Measurements from ENCODE around the gene RELCH.

Gene RELCH

DNA sequence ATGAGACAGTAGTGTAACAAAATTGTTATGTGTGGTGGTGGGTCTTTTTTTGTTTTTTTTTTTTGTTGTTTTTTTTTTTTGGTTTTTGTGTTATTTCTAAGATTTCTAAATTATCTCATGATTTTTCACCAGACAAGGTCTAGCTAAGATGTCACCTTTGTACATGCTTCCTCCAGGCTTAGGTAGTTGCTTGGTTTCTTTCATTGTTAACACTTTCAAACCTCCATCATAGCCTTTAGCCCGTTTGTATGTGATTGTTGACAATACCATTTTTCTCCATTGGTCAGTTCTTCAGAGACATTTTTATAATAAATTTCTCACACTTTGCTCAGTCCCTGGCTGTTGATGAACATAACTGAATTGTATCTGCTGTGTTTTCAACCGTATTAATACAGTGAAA lies 2.2 kb downstream of the RELCH start:
- peak overlapping the region; percentile 96 for H3K4me3 ChIP-seq (ENCODE audit: low read depth, low read length)

DNA sequence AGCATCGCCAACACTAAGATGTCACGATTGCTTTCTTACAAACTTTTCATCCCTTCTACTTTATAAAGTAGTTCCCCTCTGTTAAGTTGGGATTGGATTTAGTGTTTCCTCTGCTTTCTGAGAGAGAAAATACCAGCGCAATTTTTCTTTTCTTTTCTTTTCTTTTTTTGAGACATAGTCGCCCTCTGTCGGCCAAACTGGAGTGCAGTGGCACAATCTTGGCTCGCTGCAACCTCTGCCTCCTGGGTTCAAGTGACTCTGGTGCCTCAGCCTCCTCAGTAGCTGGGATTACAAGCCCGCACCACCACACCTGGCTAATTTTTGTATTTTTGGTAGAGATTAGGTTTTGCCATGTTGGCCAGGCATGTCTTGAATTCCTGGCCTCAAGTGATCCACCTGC lies 9.0 kb downstream of the RELCH start:
- no peak overlapping the region for H3K4me3 ChIP-seq (ENCODE audit: low read depth, low read length)

DNA sequence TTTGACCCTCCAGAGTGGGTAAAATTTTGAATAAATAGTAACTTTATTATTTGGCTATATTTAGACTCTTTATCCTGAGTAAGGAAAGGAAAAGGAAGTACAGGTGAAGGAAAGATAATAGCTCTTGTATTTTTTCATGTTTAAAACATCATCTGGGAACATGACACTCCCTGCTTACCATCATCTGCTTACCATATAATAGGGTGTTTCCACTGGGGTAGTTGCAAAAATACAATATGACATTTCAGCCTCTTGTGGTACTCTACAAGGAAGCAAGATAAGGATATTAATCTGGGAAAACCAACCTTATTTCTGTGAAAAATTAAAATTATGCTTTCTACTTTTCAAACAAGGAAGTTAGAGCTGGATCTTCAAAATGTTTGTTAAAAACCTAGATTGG lies 9.9 kb downstream of the RELCH start:
- H3K4me3 ChIP-seq (ENCODE audit: low read depth, low read length): no peak overlapping the region

DNA sequence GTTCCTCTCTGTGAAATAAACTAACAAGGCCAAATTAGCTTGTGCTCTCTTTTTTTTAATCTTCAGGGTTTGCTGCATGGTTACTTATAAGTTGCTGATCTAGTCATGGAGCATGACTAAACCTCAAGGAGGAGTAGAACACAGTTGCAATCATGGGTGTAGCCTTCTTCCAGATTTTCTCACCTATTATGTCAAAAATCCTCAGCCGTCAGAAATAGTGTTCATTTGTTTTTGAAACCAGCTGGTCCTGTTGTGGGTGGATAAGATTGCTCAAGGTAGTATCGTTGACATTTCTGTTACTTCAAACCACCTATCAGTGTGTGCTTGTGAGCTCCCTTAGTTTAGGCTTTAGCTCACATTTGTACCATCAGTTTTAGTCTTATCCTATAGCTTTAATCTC lies 11.2 kb downstream of the RELCH start:
- no peak overlapping the region for H3K4me3 ChIP-seq (ENCODE audit: low read depth, low read length)

DNA sequence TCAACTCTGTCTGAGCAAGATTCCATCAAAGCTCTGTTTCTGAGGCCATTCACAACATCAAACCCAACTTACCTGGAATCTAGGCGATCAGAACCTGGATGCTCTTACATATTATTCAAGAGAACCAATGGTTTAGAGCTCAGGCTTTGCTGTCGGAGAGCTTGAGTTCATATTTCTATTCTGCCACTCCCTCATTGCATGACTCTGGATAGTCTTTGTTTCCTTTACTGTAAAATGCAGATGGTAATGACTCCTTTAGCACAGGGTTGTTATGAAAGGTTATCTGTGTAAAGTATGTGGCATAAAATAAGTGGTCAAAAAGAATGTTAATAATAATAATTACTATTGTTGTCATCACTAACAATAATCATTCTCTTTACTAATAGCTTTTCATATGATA lies 12.6 kb downstream of the RELCH start:
- no peak overlapping the region for H3K4me3 ChIP-seq (ENCODE audit: low read depth, low read length)

DNA sequence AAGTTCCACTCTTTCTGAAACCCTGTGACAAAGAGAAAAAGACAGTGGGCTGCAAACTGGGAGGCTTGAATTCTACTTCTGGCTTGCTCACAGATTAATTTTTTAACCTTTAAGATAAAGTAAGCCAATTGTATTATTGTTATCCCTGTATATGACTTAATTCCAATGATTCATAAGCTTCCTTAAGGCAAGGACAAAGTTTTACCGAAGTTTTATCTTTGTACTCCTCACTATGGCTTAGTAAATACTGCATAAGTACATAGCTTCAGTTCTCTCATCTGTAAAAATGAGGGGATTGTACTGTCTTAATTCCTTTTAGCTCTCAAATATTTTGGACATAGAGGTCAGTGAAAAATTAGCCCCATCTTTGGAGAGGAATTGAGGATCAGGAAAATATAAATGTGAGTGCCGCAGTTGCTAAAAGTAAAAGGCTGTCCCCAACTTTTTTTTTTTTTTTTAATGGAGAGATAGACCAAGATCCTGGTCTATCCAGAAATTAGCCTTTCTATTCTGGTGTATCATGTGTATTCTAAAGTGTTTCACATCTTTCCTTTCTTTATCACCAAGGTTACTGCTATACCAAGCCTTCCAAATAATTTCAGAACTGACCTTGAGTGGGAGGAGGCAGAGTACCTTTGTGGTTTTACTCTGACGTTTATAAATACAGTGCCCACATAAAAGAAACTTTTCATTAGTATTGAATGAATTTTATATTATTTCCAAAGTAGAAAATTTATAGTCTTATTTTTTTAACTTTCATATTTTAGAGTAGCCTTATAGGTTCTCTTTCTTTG lies 13.3 kb downstream of the RELCH start:
- no peak overlapping the region for H3K4me3 ChIP-seq (ENCODE audit: low read depth, low read length)

DNA sequence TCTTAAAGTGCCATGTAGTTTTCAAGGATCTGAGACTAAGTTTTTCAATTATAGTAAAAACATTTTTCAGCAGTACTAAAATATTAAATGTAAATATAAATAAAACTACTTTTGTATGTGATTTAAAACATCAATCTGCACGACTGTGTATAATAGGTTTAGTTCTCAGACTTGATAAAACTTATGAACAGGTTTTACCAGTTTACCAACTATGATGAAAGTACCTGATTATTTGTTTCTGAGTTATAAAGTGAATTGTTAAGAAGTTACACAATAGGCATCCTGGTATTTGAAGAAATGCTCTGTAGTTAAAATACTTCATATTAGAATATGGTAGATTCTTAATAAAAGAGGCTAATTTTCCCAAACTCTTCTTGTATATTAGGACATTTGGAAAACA lies 14.8 kb downstream of the RELCH start:
- H3K4me3 ChIP-seq (ENCODE audit: low read depth, low read length): no peak overlapping the region

DNA sequence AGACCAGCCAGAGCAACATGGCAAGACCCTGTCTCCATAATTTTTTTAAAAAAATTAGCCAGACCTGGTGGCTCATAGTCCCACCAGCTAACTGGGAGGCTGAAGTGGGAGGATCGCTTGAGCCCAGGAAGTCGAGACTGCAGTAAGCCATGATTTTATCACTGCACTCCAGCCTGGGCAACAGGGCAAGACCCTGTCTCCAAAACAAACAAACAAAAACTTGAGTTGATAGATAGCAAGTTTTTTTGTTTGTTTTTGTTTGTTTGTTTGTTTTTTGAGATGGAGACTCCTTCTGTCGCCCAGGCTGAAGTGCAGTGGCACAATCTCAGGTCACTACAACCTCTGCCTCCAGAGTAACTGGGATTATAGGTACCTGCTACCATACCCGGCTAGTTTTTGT lies 18.8 kb downstream of the RELCH start:
- no peak overlapping the region for H3K4me3 ChIP-seq (ENCODE audit: low read depth, low read length)

DNA sequence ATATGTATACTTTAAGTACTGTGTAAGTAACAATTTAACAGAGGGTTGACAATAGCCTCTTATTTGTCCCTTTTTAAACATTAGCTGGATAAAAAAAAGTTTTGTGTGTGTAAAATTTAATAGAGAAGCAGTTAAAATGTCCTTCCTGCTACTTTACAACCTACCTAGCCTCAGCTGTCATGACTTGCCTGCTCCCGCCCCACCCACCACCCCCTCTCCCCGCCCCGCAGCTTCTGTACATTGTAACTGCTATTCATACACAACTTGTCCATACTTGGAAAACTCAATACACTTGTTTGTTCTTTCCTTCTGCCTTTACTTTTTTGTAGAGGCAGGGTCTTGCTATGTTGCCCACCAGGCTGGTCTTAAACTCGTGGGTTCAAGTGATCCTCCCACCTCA lies 19.5 kb downstream of the RELCH start:
- no peak overlapping the region for H3K4me3 ChIP-seq (ENCODE audit: low read depth, low read length)

DNA sequence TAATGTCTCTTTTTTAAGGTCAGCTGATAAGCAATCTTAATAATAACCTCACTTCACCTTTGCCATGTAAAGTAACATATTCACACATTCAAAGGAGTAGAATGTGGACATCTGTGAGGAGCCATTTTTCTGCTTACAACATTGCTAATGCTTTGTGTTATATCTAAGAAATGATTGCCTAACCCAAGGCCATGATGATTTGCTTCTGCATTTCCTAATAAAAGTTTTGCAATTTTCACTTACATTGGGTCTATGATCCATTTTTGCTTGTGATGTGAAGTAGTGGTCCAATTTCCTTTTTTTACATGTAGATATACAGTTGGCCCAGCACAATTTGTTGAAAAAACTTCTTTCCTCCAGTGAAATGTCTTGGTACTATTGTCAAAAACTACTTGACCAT lies 22.0 kb downstream of the RELCH start:
- no peak overlapping the region for H3K4me3 ChIP-seq (ENCODE audit: low read depth, low read length)

DNA sequence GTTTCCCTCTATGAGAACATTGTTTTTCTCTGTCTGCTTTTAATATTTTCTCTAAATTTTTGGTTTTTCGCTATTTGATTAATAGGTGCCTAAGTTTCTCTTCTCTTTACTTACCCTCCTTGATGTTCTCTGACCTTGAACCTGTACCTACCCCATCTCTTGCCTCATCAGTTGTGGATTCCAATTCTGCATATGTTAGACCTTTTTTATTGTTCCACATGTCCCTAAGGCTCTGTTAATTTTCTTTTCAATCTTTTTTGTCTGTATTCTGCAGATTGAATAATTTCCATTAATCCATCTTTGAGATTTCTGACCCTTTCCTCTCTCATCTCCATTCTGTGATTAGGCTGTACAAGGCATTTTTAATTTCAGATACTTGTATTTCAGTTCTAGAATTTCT lies 23.1 kb downstream of the RELCH start:
- H3K4me3 ChIP-seq (ENCODE audit: low read depth, low read length): no peak overlapping the region

DNA sequence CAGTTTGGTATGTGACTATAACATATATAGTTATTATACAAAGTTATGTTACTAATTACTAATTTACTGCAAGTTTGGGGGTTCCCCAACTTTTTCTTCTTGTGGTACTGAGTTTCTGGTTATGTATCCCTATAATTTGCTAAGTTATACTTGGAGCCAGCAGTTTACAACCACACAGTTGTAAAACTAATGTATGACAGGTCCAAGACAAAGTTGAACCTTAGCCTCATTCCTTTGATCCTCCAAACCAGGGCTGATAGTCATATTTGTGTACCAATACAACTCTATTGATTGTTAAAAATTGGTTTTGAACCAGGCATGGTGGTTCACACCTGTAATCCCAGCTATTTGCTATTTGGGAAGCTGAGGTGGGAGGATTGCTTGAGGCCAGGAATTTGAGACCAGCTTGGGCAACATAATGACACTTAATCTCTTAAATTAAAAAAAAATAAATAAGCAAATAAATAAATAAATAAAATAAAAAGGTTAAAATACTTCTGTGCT lies 24.3 kb downstream of the RELCH start:
- H3K4me3 ChIP-seq (ENCODE audit: low read depth, low read length): no peak overlapping the region

DNA sequence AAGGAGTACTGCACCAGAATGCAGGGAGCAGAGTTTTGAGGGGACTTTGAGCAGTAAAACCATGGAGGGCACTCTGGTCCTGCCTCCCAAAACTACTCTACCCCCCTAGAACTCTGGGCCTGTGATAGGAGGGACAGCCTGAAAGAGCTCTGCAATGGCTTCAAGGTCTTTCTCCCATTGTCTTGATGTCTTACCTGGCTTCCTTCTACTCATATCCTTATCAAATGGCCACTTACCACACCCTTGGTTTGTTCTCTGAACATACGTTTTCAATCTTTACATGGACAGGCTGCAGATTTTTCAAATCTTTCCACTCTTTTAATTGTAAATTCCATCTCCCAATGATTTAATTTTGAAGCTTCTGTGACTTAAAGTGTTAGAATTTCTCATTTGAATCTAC lies 27.7 kb downstream of the RELCH start:
- no peak overlapping the region for H3K4me3 ChIP-seq (ENCODE audit: low read depth, low read length)

DNA sequence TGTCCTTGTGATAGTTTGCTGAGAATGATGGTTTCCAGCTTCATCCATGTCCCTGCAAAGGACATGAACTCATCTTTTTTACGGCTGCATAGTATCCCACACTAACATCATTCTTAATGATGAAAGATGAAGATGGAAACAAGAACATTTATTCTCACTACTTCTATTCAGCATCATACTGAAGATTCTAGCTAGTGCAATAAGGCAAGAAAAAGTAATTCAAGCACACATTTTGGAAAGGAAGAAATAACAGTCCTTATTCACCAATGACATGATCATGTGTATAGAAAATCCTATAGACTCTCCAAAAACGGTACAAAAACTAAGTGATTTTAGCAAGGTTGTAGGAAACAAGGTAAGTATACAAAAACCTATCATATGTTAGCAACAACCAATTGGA lies 37.2 kb downstream of the RELCH start:
- H3K4me3 ChIP-seq (ENCODE audit: low read depth, low read length): no peak overlapping the region

DNA sequence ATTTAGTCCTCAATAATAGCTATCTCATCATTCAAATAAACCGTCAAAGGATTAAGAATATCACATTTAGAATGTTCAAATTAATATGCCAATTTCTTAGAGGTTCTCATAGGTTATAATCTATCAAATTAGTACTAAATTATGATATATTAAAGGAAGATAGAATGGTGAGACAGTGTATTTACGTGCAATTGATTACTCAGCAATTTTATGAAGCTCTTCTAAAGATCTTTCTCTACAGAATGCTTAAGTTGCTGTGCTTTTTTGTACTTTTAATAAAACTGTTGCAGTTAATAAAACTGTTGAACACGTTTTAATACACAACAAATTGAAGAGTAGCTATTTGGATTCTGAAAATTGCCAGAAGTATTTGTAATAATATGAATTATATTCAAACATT lies 39.0 kb downstream of the RELCH start:
- no peak overlapping the region for H3K4me3 ChIP-seq (ENCODE audit: low read depth, low read length)

DNA sequence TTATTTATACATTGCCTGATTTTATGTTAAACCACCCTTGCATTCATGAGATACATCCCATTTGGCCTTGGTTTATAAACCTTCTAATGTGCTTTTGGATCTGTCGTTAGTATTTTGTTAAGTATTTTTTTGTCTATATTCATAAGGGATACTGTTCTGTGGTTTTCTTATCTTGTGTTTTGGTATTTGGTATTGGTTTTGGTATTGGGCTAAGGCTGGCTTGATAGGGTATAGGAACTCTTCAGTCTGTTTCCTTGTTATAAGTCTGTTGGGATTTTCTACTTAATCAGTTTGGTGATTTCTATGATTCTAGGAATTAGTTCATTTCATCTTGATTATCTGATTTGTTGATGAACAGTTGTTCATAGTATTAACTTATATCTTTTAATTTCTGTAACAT lies 49.2 kb downstream of the RELCH start:
- H3K4me3 ChIP-seq (ENCODE audit: low read depth, low read length): no peak overlapping the region

DNA sequence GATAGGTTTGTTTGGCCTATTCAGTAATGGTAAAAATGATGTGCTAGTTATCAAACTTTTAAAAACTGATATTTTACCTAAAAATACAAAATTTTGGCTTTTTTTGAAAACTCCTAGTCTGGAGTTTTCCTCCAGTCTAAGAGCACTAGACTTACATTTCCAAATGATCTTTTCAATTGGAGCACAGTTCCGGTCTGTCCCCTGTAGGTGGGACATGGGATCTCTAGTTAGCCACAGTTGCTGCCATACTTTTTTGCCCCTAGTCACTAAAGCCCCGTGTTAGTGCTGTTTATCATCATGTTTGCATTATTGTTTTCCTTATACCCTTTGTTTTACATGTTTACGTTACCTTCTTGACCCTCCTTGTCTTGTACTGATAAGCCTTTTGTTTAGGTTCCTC lies 52.4 kb downstream of the RELCH start:
- H3K4me3 ChIP-seq (ENCODE audit: low read depth, low read length): no peak overlapping the region

DNA sequence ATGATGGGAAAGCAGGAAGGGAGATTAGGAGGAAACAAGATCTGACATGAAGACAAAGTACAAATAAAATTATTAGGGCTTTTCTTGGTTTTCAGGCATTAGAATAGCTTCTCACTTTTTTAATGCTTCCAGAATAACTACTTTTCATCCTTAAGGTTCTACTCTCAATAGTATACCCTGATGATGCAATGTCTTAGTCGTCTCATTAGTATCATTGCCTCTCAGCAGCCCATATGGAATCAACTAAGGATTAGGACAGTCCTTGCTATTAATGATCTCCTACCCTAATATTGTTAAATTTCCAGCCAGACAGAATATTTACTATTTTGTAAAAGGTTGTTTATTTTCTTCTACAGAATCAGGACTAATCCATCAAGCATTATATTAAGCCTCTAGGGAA lies 55.9 kb downstream of the RELCH start:
- no peak overlapping the region for H3K4me3 ChIP-seq (ENCODE audit: low read depth, low read length)

DNA sequence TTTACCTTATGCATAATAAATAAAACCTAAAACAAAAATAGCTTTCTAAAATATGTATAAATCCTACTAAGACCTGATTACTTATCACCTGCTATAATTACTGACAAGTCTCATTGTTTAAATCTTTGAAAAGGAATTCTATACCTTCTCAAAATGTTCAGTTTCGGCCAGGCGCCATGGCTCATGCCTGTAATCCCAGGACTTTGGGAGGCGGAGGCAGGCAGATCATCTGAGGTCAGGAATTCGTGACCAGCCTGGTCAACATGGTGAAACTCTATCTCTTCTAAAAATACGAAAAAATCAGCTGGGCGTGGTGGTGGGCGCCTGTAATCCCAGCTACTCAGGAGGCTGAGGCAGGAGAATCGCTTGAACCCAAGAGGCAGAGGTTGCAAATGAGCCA lies 58.1 kb downstream of the RELCH start:
- no peak overlapping the region for H3K4me3 ChIP-seq (ENCODE audit: low read depth, low read length)

DNA sequence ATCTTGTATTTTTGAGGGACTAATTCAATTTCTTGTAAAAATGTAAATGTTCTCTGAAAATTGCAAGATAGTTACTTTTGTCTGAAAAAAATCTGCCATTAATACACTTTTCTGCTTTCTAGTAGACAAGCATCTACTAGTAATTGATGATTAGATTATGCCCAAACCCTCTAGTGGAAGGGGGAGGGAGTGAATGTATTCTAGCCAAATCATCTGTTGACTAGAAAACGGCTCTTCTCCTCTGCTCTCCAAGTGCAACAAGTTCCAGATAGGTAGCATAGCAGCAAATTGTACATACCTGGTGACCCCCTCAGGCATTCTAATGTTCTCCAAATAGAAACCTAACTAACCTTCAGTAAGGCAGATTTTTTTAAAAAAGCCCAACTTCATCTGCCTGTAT lies 58.6 kb downstream of the RELCH start:
- H3K4me3 ChIP-seq (ENCODE audit: low read depth, low read length): no peak overlapping the region

DNA sequence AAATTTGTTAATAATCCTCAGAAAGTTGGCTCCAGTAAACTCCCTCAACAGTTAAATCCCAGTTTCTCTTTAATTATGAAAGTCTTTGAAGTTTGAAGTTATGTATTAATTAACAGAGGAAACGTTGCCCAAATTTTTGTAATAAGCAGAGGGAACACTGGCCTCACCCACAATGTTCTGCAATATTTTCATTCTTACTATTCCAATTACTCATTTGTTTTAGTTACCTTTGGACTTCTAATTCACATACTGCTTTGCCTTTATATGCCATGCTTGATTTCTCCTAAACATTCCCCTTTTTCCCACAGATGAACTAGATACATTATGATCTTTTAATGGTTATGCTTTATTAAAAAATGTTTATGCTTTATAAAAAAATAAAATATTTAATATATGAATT lies 61.3 kb downstream of the RELCH start:
- no peak overlapping the region for H3K4me3 ChIP-seq (ENCODE audit: low read depth, low read length)

DNA sequence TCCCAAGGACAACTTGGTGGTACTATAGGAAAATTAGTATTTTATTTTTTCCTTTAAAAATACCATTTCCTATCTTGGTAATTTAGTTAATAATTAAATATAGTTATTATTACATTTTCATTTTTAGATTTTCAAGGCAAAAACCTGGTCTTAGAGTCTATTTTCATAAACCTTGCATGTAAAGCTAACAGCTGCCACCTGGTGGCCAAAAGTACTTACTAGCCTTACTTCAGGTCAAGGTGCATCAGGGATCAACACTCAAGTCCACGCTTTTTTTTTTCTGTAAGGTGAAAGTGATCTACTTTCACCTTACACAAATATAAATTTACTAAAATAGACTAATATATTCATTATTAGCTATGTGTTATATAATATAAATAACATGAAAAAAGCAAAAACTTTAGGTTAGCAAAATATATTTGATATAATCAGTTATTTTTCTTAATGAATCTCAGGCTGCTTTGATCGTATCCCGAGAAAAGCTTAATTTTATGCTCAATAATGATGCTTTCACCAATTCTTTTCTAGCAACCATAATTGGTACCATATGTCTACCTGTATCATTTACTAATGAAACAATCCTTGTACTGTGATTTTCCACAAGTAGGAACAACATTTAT lies 62.5 kb downstream of the RELCH start:
- no peak overlapping the region for H3K4me3 ChIP-seq (ENCODE audit: low read depth, low read length)

DNA sequence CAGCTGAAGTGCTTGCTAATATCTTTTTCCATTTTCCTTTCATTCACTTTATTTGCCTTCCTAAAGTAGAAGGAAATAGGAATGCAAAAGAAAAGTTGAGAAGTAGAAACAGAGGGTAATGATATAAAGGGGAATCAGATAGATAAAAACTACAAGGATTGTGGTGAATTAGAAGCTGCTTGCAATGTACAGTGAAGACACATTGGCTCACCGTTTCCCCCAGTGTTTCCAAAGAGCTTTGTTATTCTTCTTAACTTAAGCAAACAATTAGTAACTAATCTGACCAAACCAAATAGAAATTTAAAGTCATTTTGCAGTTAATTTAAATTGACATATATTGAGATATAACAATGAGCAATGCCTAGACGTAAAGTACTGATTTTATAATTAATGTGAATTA lies 63.4 kb downstream of the RELCH start:
- H3K4me3 ChIP-seq (ENCODE audit: low read depth, low read length): no peak overlapping the region

Data from iPS-11a (cell line).